PC-9 (cell line): ENCODE measurements around the gene PLB1. TPM values are rescaled to one million over a fixed set of nuclear protein-coding genes. Genes with fewer than 3 reads are reported as not detected.

Experiments
- BruUV-seq: library from RNA; stranded (reverse); fragments of 400-500 nt; replicated peaks from 2 replicates; lab custom pipeline; 2021; lab: Mats Ljungman, UMichigan
- CTCF ChIA-PET: fragments of 300-600 bp; sonication (Branson Sonifier 250); formaldehyde crosslinking; loops from one replicate; lab custom pipeline; 2022; ENCODE audit warnings: antibody characterized with exemption; lab: Charles Lee
- POLR2A ChIA-PET: fragments of 300-600 bp; sonication (Branson Sonifier 250); formaldehyde crosslinking; loops from one replicate; lab custom pipeline; 2022; ENCODE audit warnings: antibody characterized with exemption; ENCODE audit not compliant: unreplicated experiment; lab: Charles Lee
- DNase-seq, 2 experiments: peaks; one replicate each; pipeline versions ENCODE4 v3.0.0 to v3.0.0-alpha.2; 2015 to 2022; ENCODE audit warnings: mixed read lengths in 1 of 2
- H2AFZ ChIP-seq: fragments of 200-600 bp; sonication (generic); 2 replicates; pipeline ENCODE4 v1.8.1; 2017; ENCODE audit warnings: antibody characterized with exemption
- H3F3A ChIP-seq: fragments of 200-600 bp; sonication (generic); 2 replicates; pipeline ENCODE4 v1.8.1; 2017; ENCODE audit warnings: antibody characterized with exemption, mild to moderate bottlenecking, low read depth; ENCODE audit not compliant: insufficient read depth
- H3K27ac ChIP-seq: fragments of 200-600 bp; sonication (generic); 2 replicates; pipeline ENCODE4 v1.6.1; 2016; ENCODE audit warnings: mixed run types
- H3K27me3 ChIP-seq: fragments of 200-600 bp; sonication (generic); 2 replicates; pipeline ENCODE4 v1.6.1; 2016; ENCODE audit warnings: low read depth, mixed run types; ENCODE audit not compliant: insufficient read depth
- H3K36me3 ChIP-seq: fragments of 200-600 bp; sonication (generic); 2 replicates; pipeline ENCODE4 v1.6.1; 2016; ENCODE audit warnings: low read depth, mixed run types
- H3K4me1 ChIP-seq: fragments of 200-600 bp; sonication (generic); replicated peaks from 2 replicates; pipeline ENCODE4 v1.6.1; 2016; ENCODE audit warnings: mixed run types; ENCODE audit not compliant: insufficient read depth
- H3K4me2 ChIP-seq: fragments of 200-600 bp; sonication (generic); 2 replicates; pipeline ENCODE4 v1.6.1; 2017; ENCODE audit warnings: mixed run types
- H3K4me3 ChIP-seq: fragments of 200-600 bp; sonication (generic); 2 replicates; pipeline ENCODE4 v1.6.1; 2016; ENCODE audit warnings: mixed run types
- H3K79me2 ChIP-seq: fragments of 200-600 bp; sonication (generic); 2 replicates; pipeline ENCODE4 v1.6.1; 2017; ENCODE audit warnings: low read depth, mixed run types
- H3K9me2 ChIP-seq: fragments of 200-600 bp; sonication (generic); 2 replicates; pipeline ENCODE4 v1.8.1; 2017; ENCODE audit warnings: mild to moderate bottlenecking; ENCODE audit not compliant: insufficient read depth
- H3K9me3 ChIP-seq: fragments of 200-600 bp; sonication (generic); 2 replicates; pipeline ENCODE4 v1.8.1; 2016; ENCODE audit warnings: low read depth; ENCODE audit not compliant: insufficient read depth
- H4K20me1 ChIP-seq: fragments of 200-600 bp; sonication (generic); 2 replicates; pipeline ENCODE4 v1.8.1; 2017; ENCODE audit not compliant: insufficient read depth
- CTCF ChIP-seq: fragments of 200-600 bp; sonication (generic); conservative IDR thresholded peaks from 2 replicates; pipeline ENCODE4 v1.6.1; 2017; ENCODE audit warnings: mixed run types, antibody characterized with exemption, mild to moderate bottlenecking, moderate library complexity
- EZH2 ChIP-seq: fragments of 200-600 bp; sonication (generic); IDR thresholded peaks from 2 replicates; pipeline ENCODE4 v1.8.0; 2017; ENCODE audit warnings: antibody characterized with exemption, low read depth
- intact Hi-C: fragments of 100-400 bp; cut with micrococcal nuclease; formaldehyde crosslinking; loops from one replicate; pipeline ENCODE4 v1.10.0; 2022; ENCODE audit not compliant: unreplicated experiment
- total RNA-seq: library from RNA; stranded (reverse); gene quantifications from 2 replicates; pipeline ENCODE4 v1.2.3, GENCODE V29; 2021

PLB1 gene
- total RNA-seq, 1 experiment from 2014 or later: 2.7 TPM

- no peaks in the 10 kb centered on the region for H3K36me3 ChIP-seq
- no peaks in the 10 kb centered on the region; the same call in 1 of the 2 replicates for H3K9me3 ChIP-seq
- no peaks in the 10 kb centered on the region for H4K20me1 ChIP-seq
- no peaks in the 10 kb centered on the region for H3K9me2 ChIP-seq
- TF ChIP-seq CTCF: no peak
- H3K4me1 ChIP-seq: peaks cover 19% of the 10 kb centered on the region
- no peaks in the 10 kb centered on the region for H3K27me3 ChIP-seq
- no peaks in the 10 kb centered on the region for H3K79me2 ChIP-seq
- H3K4me2 ChIP-seq: no peak overlapping the region
- CTCF ChIA-PET: interaction anchor here (0.6 kb wide), 1 partner anchor 252 kb away, joined by 3 read pairs; no protein-coding TSS in a partner anchor
- intact Hi-C loops: loop anchor here (5.0 kb wide), 2 partner anchors 37 to 98 kb away; no protein-coding TSS in a partner anchor
- no peak overlapping the region for H3K4me3 ChIP-seq
- no peak for DNase-seq
- BruUV-seq: no TSS peak
- H3K27ac ChIP-seq: no peak overlapping the region
- no peak overlapping the region for H2AFZ ChIP-seq
- POLR2A ChIA-PET: no interaction called here
- H3F3A ChIP-seq: peaks cover 14% of the 10 kb centered on the region
These were observed 9.5 kb downstream of the PLB1 start for GRCh38 chr2:28505361-28505760.

- Histone ChIP-seq H3K27ac (no peak overlapping the region), H3K4me3 (no peak overlapping the region), H3F3A (peaks cover 14% of the 10 kb centered on the region), H4K20me1 (no peaks in the 10 kb centered on the region), H2AFZ (no peak overlapping the region), H3K79me2 (no peaks in the 10 kb centered on the region), H3K9me3 (peaks cover under 1% of the 10 kb centered on the region; the same call in 1 of the 2 replicates), H3K9me2 (no peaks in the 10 kb centered on the region), H3K36me3 (no peaks in the 10 kb centered on the region), H3K27me3 (no peaks in the 10 kb centered on the region), H3K4me1 (peaks cover 19% of the 10 kb centered on the region), H3K4me2 (no peak overlapping the region)
- CTCF ChIA-PET: interaction anchor here (0.6 kb wide), 2 partner anchors 53 to 253 kb away, joined by 3 to 5 read pairs; no protein-coding TSS in a partner anchor
- intact Hi-C loops: loop anchor here (5.0 kb wide), 2 partner anchors 36 to 99 kb away; no protein-coding TSS in a partner anchor
- POLR2A ChIA-PET: no interaction called here
- DNase-seq: no peak
- no TSS peak for BruUV-seq
- TF ChIP-seq CTCF: no peak
- TF ChIP-seq EZH2: no peak
These were observed 10.5 kb downstream of the PLB1 start for GRCh38 chr2:28506112-28506910.

GRCh38 chr2:28507796-28508764 lies 12.2 kb downstream of the PLB1 start:
- Histone ChIP-seq H3F3A (peaks cover 14% of the 10 kb centered on the region), H3K4me2 (peak overlapping the region; percentile 13), H3K4me1 (peaks cover 19% of the 10 kb centered on the region), H3K9me2 (no peaks in the 10 kb centered on the region), H3K27ac (peak overlapping the region; percentile 42), H3K9me3 (peaks cover 3% of the 10 kb centered on the region; the same call in 1 of the 2 replicates), H3K36me3 (no peaks in the 10 kb centered on the region), H4K20me1 (no peaks in the 10 kb centered on the region), H2AFZ (no peak overlapping the region), H3K27me3 (no peaks in the 10 kb centered on the region), H3K79me2 (no peaks in the 10 kb centered on the region), H3K4me3 (no peak overlapping the region)
- intact Hi-C loops: loop anchor here (2.0 to 5.0 kb wide), 3 partner anchors 34 to 101 kb away; no protein-coding TSS in a partner anchor
- peak; percentile 76 to 97 for DNase-seq
- POLR2A ChIA-PET: interaction anchor here (0.5 to 0.7 kb wide), 3 partner anchors 130 to 617 kb away, joined by 3 to 6 read pairs (median 4); partner anchors contain the start of gene BABAM2
- TF ChIP-seq EZH2 (no peak), CTCF (no peak)
- CTCF ChIA-PET: interaction anchor here (1.1 kb wide), 1 partner anchor 246 kb away, joined by 4 read pairs; no protein-coding TSS in a partner anchor
- BruUV-seq: TSS peak; percentile 30
